H1 (cell line): ENCODE data around the gene HADHA. TPM values are rescaled to one million over a fixed set of nuclear protein-coding genes. Genes with fewer than 3 reads are reported as not detected.

Experiments
- CTCF ChIA-PET: fragments of 300-600 bp; sonication (Branson Sonifier 250); formaldehyde crosslinking; loops from one replicate; lab custom pipeline; 2021; ENCODE audit not compliant: partially characterized antibody; lab: Charles Lee
- POLR2A ChIA-PET: fragments of 300-600 bp; sonication (Branson Sonifier 250); formaldehyde crosslinking; loops from one replicate; lab custom pipeline; 2021; ENCODE audit warnings: inconsistent platforms; ENCODE audit not compliant: partially characterized antibody; lab: Charles Lee
- DNase-seq, 2 experiments: peaks; one replicate each; pipeline versions ENCODE4 v3.0.0 to v3.0.0-alpha.2; 2010 to 2022; ENCODE audit warnings: low spot score in 2 of 2, low read depth in 1 of 2, mixed read lengths in 1 of 2
- FAIRE-seq: peaks from 2 replicates; lab custom pipeline; 2011; peaks lifted over from hg19 to GRCh38; lab: Jason Lieb, UNC
- H2AFZ ChIP-seq: 2 replicates; pipeline ENCODE4 v1.8.1; 2012; ENCODE audit warnings: low read length, inconsistent platforms
- H2AK5ac ChIP-seq: 2 replicates; pipeline ENCODE4 v1.6.1; 2013; ENCODE audit warnings: low read depth, low read length
- H2BK120ac ChIP-seq: replicated peaks from 2 replicates; pipeline ENCODE3; 2013; ENCODE audit warnings: low read depth, low read length, inconsistent platforms
- H2BK12ac ChIP-seq: 2 replicates; pipeline ENCODE4 v1.6.1; 2013; ENCODE audit warnings: low read depth, low read length
- H2BK15ac ChIP-seq: 2 replicates; pipeline ENCODE4 v1.6.1; 2013; ENCODE audit warnings: low read length
- H2BK20ac ChIP-seq: 2 replicates; pipeline ENCODE4 v1.6.1; 2013; ENCODE audit warnings: low read length
- H2BK5ac ChIP-seq: 2 replicates; pipeline ENCODE4 v1.6.1; 2013; ENCODE audit warnings: low read depth, low read length
- H3K14ac ChIP-seq: 2 replicates; pipeline ENCODE4 v1.6.1; 2013; ENCODE audit warnings: inconsistent platforms; ENCODE audit not compliant: insufficient read length
- H3K18ac ChIP-seq: 2 replicates; pipeline ENCODE4 v1.6.1; 2013; ENCODE audit warnings: low read length; ENCODE audit errors: extremely low read depth
- H3K23ac ChIP-seq: 2 replicates; pipeline ENCODE4 v1.6.1; 2013; ENCODE audit warnings: inconsistent platforms; ENCODE audit not compliant: insufficient read length
- H3K23me2 ChIP-seq: 2 replicates; pipeline ENCODE4 v1.6.1; 2013; ENCODE audit warnings: low read depth, low read length
- H3K27ac ChIP-seq: 2 replicates; pipeline ENCODE4 v1.6.1; 2011; ENCODE audit warnings: low read depth, low read length, inconsistent platforms
- H3K27me3 ChIP-seq, 4 experiments: replicated peaks in 1 of 4; 1 replicate in 1 of 4; 2 replicates in 3 of 4; pipeline versions ENCODE4 v1.6.1 to v1.8.1; 2011 to 2013; ENCODE audit warnings: low read length in 3 of 4, mild to moderate bottlenecking in 3 of 4, inconsistent platforms in 2 of 4, mixed read lengths in 2 of 4, moderate library complexity in 1 of 4; ENCODE audit not compliant: control insufficient read depth in 3 of 4, insufficient read depth in 3 of 4; ENCODE audit errors: extremely low read depth in 1 of 4
- H3K36me3 ChIP-seq, 4 experiments: 2 replicates each; pipeline versions ENCODE4 v1.6.1 to v1.8.1; 2011 to 2013; ENCODE audit warnings: mild to moderate bottlenecking in 4 of 4, low read length in 3 of 4, moderate library complexity in 2 of 4, control low read depth in 1 of 4, inconsistent platforms in 1 of 4; ENCODE audit not compliant: insufficient read depth in 4 of 4, control insufficient read depth in 2 of 4
- H3K4ac ChIP-seq: replicated peaks from 2 replicates; pipeline ENCODE3; 2013; ENCODE audit warnings: low read length, low read depth, mixed read lengths, inconsistent platforms; ENCODE audit not compliant: insufficient read length
- H3K4me1 ChIP-seq, 4 experiments: replicated peaks in 1 of 4; 1 replicate in 1 of 4; 2 replicates in 3 of 4; pipeline versions ENCODE4 v1.6.1 to v1.8.1; 2011 to 2013; ENCODE audit warnings: low read length in 3 of 4, inconsistent platforms in 2 of 4, mixed read lengths in 1 of 4; ENCODE audit not compliant: insufficient read depth in 4 of 4, control insufficient read depth in 3 of 4
- H3K4me2 ChIP-seq, 2 experiments: 2 replicates each; pipeline versions ENCODE4 v1.6.1 to v1.8.1; 2011 to 2013; ENCODE audit warnings: low read depth in 2 of 2, low read length in 2 of 2, control low read depth in 1 of 2, inconsistent platforms in 1 of 2, mild to moderate bottlenecking in 1 of 2; ENCODE audit not compliant: insufficient read depth in 1 of 2
- H3K4me3 ChIP-seq, 4 experiments: fragments of 200-600, 300-600 bp in 1 of 4; sonication (generic), shearing (Covaris generic), sonication (Bioruptor Twin) in 1 of 4; 2 replicates each; pipeline versions ENCODE4 v1.5.1 to v1.8.1; 2011 to 2016; ENCODE audit warnings: low read length in 4 of 4, low read depth in 3 of 4, control low read depth in 2 of 4, inconsistent platforms in 2 of 4, mild to moderate bottlenecking in 2 of 4, mixed read lengths in 1 of 4, moderate library complexity in 1 of 4; ENCODE audit not compliant: insufficient read depth in 2 of 4; ENCODE audit errors: extremely low read depth in 1 of 4
- H3K56ac ChIP-seq: replicated peaks from 2 replicates; pipeline ENCODE3; 2013; ENCODE audit warnings: low read depth, mild to moderate bottlenecking, mixed read lengths, low read length, inconsistent platforms; ENCODE audit not compliant: insufficient read length
- H3K79me1 ChIP-seq: 2 replicates; pipeline ENCODE4 v1.6.1; 2013; ENCODE audit warnings: low read depth, low read length, control low read depth
- H3K79me2 ChIP-seq, 2 experiments: 2 replicates each; pipeline versions ENCODE4 v1.6.1 to v1.8.1; 2012 to 2013; ENCODE audit warnings: low read length in 2 of 2, mild to moderate bottlenecking in 2 of 2, inconsistent platforms in 1 of 2; ENCODE audit not compliant: insufficient read depth in 2 of 2, control insufficient read depth in 1 of 2
- H3K9ac ChIP-seq, 4 experiments: replicated peaks in 1 of 4; 1 replicate in 1 of 4; 2 replicates in 3 of 4; pipeline versions ENCODE4 v1.6.1 to v1.8.1; 2011 to 2013; ENCODE audit warnings: low read depth in 3 of 4, low read length in 3 of 4, control low read depth in 2 of 4, mild to moderate bottlenecking in 2 of 4, moderate library complexity in 2 of 4, inconsistent platforms in 1 of 4; ENCODE audit errors: extremely low read depth in 1 of 4
- H3K9me3 ChIP-seq, 2 experiments: 2 replicates each; pipeline versions ENCODE4 v1.6.1 to v1.8.1; 2012 to 2013; ENCODE audit warnings: mild to moderate bottlenecking in 2 of 2, moderate library complexity in 2 of 2, control low read depth in 1 of 2, inconsistent platforms in 1 of 2, low read depth in 1 of 2, low read length in 1 of 2, mixed read lengths in 1 of 2; ENCODE audit not compliant: insufficient read depth in 2 of 2
- H4K20me1 ChIP-seq, 2 experiments: replicated peaks in 1 of 2; 2 replicates each; pipeline versions ENCODE3 to v1.8.1; 2011 to 2013; ENCODE audit warnings: inconsistent platforms in 2 of 2, low read length in 2 of 2, mild to moderate bottlenecking in 1 of 2; ENCODE audit not compliant: insufficient read depth in 2 of 2, control insufficient read depth in 1 of 2
- H4K5ac ChIP-seq: 2 replicates; pipeline ENCODE4 v1.6.1; 2013; ENCODE audit warnings: low read length, low read depth, mixed read lengths, inconsistent platforms; ENCODE audit not compliant: insufficient read length
- H4K8ac ChIP-seq: 2 replicates; pipeline ENCODE4 v1.8.0; 2013; ENCODE audit warnings: mild to moderate bottlenecking, moderate library complexity, low read length, inconsistent platforms; ENCODE audit not compliant: insufficient read depth; ENCODE audit errors: extremely low read depth
- H4K91ac ChIP-seq: replicated peaks from 2 replicates; pipeline ENCODE3; 2013; ENCODE audit warnings: low read length, mixed read lengths, inconsistent platforms; ENCODE audit not compliant: insufficient read length
- CBX8 ChIP-seq: fragments of 300-800, 300-1000 bp; sonication (generic); IDR thresholded peaks from 2 replicates; pipeline ENCODE4 v1.7.1; 2016; ENCODE audit warnings: low read depth, low read length, borderline replicate concordance
- CEBPB ChIP-seq: IDR thresholded peaks from 2 replicates; pipeline ENCODE4 v1.6.1; 2012; ENCODE audit warnings: low read depth, low read length
- E2F6 ChIP-seq: IDR thresholded peaks from 2 replicates; pipeline ENCODE4 v1.6.1; 2012; ENCODE audit warnings: inconsistent platforms
- EP300 ChIP-seq, 2 experiments: IDR thresholded peaks; 1 replicate in 1 of 2; 2 replicates in 1 of 2; pipeline ENCODE4 v1.6.1; 2011 to 2012; ENCODE audit warnings: low read depth in 2 of 2, low read length in 2 of 2, mild to moderate bottlenecking in 2 of 2, borderline replicate concordance in 1 of 2, inconsistent platforms in 1 of 2, moderate library complexity in 1 of 2
- HDAC2 ChIP-seq, 2 experiments: fragments of 300-600 bp in 1 of 2; sonication (generic) in 1 of 2; IDR thresholded peaks; 2 replicates each; pipeline ENCODE4 v1.6.1; 2011 to 2012; ENCODE audit warnings: low read depth in 2 of 2, low read length in 2 of 2, mild to moderate bottlenecking in 2 of 2, moderate library complexity in 2 of 2, borderline replicate concordance in 1 of 2, inconsistent platforms in 1 of 2
- JUN ChIP-seq: IDR thresholded peaks from 2 replicates; pipeline ENCODE4 v1.6.1; 2011; ENCODE audit warnings: low read depth, mild to moderate bottlenecking, improper control_type of control experiment, low read length
- RXRA ChIP-seq: IDR thresholded peaks from 2 replicates; pipeline ENCODE4 v1.6.1; 2011; ENCODE audit warnings: low read depth, mild to moderate bottlenecking, low read length, moderate library complexity; ENCODE audit not compliant: insufficient read depth
- TBP ChIP-seq: IDR thresholded peaks from 2 replicates; pipeline ENCODE4 v1.6.1; 2011; ENCODE audit warnings: low read depth, low read length, improper control_type of control experiment
- YY1 ChIP-seq: IDR thresholded peaks from 2 replicates; pipeline ENCODE4 v1.6.1; 2011; ENCODE audit warnings: low read depth, mild to moderate bottlenecking, low read length
- WGBS, 2 experiments: shearing (Covaris generic) in 1 of 2; methylation state at CpG; one replicate each; pipeline versions ENCODE4 v1.1.6 to v1.1.7; 2013 to 2015; ENCODE audit warnings: low lambda C conversion rate in 2 of 2, mixed read lengths in 2 of 2, inconsistent platforms in 1 of 2, low coverage in 1 of 2, missing lambda C conversion rate in 1 of 2; ENCODE audit not compliant: insufficient replicate concordance in 2 of 2, insufficient coverage in 1 of 2, insufficient read length in 1 of 2; ENCODE audit errors: extremely low coverage in 1 of 2, missing lambda C conversion rate in 1 of 2; 5-methylcytosine and 5-hydroxymethylcytosine counted together
- polyA plus RNA-seq, 7 experiments: library from polyadenylated mRNA; depleted of rRNA in 3 of 7; stranded (reverse) in 5 of 7; unstranded in 2 of 7; fragments of >200 nt in 5 of 7; fragments of 200-250 nt in 2 of 7; gene quantifications; 1 replicate in 5 of 7; 2 replicates in 1 of 7; 4 replicates in 1 of 7; pipeline versions ENCODE4 v1.2.1 to v1.2.3, GENCODE V29; 2011 to 2013; ENCODE audit warnings: missing spikeins in 2 of 7, mixed read lengths in 2 of 7
- total RNA-seq: library from RNA; stranded (reverse); fragmentation: NEBNext Ultra II Directional; extraction: Animal tissue kit (Norgen Biotek cat#: 25700); gene quantifications from 2 replicates; pipeline ENCODE4 v1.2.1, GENCODE V29; 2021

Gene HADHA
- total and polyA plus RNA-seq, 2 of the 8 experiments (the other 6 are each of a cell fraction or from before 2014, with no cell fraction given): 64.6 to 131 TPM

DNA sequence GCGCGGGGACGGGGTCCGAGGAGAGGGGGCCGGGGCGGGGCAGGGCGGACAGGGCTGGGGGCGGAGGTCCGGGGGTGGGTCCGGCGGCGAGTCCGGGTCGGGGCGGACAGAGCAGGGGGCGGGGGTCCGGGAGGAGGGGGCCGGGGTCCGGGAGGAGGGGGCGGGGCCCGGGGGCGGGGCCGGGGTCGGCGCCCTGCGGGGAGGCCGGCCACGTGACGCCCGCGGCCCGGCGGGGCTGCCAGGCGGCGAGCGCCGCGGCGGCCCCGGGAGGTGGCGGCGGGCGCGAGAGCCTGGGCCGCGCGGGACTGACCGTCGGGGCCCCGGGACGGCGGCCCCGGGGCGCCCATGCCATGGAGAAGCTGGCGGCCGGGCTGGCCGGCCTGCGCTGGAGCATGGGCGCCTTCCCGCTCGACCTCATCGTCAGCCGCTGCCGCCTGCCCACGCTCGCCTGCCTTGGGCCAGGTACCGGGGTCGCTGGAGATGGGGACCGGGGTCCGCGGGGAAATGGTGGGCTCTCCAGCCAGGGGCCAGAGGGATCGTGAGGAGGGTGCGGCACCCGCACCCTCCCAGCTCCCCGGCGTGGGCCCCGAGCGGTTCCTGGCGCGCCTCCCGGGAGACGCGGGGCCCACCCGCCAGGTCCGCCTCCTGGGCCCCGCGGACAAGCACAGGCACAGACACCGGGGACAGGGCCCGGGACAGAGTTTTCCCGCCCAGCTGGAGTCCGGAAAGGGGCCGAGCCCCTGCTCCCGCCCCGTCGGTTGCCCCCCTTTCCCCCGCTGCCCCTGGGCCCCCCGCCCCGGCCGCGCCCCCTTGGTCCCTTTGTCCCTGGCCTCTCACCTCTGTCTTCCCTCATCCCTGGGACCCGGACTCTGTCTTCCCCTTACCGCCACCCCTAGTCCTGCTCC lies 71.3 kb downstream of the HADHA start, which contains the start of gene GAREM2:
TSS of gene GAREM2 (plus strand) at position 218 of the 905 bp plus-strand sequence. CDS start at position 351, 133 bp downstream.
- H3K14ac ChIP-seq: no peak within 1 kb of the TSS
- CTCF ChIA-PET: interaction anchor here (0.9 to 2.8 kb wide), 2 partner anchors 8 to 13 kb away, joined by 3 to 16 read pairs; no protein-coding TSS in a partner anchor
- H4K91ac ChIP-seq: no peak within 1 kb of the TSS
- FAIRE-seq: no peak
- peak within 1 kb of the TSS; percentile 72 to 81 for H3K4me2 ChIP-seq
- H3K27ac ChIP-seq: no peak within 1 kb of the TSS
- WGBS, 2 experiments: 0% methylated on average over 6 of the region's 102 CpGs; no CpG with 5 or more reads in 1 of the 2 experiments
- no peak within 1 kb of the TSS for H2BK5ac ChIP-seq
- POLR2A ChIA-PET: interaction anchor here (2.2 to 7.3 kb wide), 2 partner anchors 14 to 139 kb away, joined by 6 to 65 read pairs; partner anchors contain the start of gene RAB10
- H3K4ac ChIP-seq: peak within 1 kb of the TSS; percentile 77
- H2AK5ac ChIP-seq: no peak within 1 kb of the TSS
- H4K8ac ChIP-seq: peak within 1 kb of the TSS; percentile 74; the same call in 1 of the 2 replicates
- H2BK15ac ChIP-seq: peak within 1 kb of the TSS; percentile 72; the same call in 1 of the 2 replicates
- H2BK12ac ChIP-seq: 0 out of 2 replicates have a peak within 1 kb of the TSS, but pooled peaks have one; percentile 60
- H2AFZ ChIP-seq: no peak within 1 kb of the TSS
- H3K23ac ChIP-seq: no peak within 1 kb of the TSS
- peaks cover 0 to 2% (median 0%) of the 10 kb centered on the region in 4 experiments; a peak in 3 of 7 replicates for H3K27me3 ChIP-seq
- peak within 1 kb of the TSS; percentile 48 for H3K18ac ChIP-seq
- H3K4me1 ChIP-seq: peaks cover 4 to 15% (median 6%) of the 10 kb centered on the region in 4 experiments; a peak in 5 of 7 replicates
- no peak within 1 kb of the TSS for H2BK120ac ChIP-seq
- no peak within 1 kb of the TSS for H4K5ac ChIP-seq
- H3K9me3 ChIP-seq: no peaks in the 10 kb centered on the region
- H3K4me3 ChIP-seq: peak within 1 kb of the TSS; percentile 69 to 97 (median 70)
- peaks cover 2 to 20% of the 10 kb centered on the region in 2 experiments for H4K20me1 ChIP-seq
- peak within 1 kb of the TSS; percentile 20 to 61 (median 47); a peak in 4 of 7 replicates for H3K9ac ChIP-seq
- 0 out of 2 replicates have a peak within 1 kb of the TSS, but pooled peaks have one; percentile 48 for H2BK20ac ChIP-seq
- H3K36me3 ChIP-seq: peaks cover 0 to 9% (median 2%) of the 10 kb centered on the region in 4 experiments; a peak in 3 of 8 replicates
- H3K79me2 ChIP-seq: peaks cover 0 to 11% of the 10 kb centered on the region in 2 experiments; a peak in 1 of 4 replicates
- H3K56ac ChIP-seq: peak within 1 kb of the TSS; percentile 30
- H3K23me2 ChIP-seq: peaks cover 9% of the 10 kb centered on the region
- H3K79me1 ChIP-seq: peaks cover 8% of the 10 kb centered on the region
- DNase-seq: no peak
- TF ChIP-seq EP300 (IDR thresholded peaks at IDR 0.05; ENCODE audit: borderline replicate concordance in 1 of 2, low read depth in 2 of 2, low read length in 2 of 2) (no peak), HDAC2 (IDR thresholded peaks at IDR 0.05; ENCODE audit: borderline replicate concordance in 1 of 2, low read depth in 2 of 2, low read length in 2 of 2) (no peak), TBP (no peak), JUN (no peak), RXRA (no peak), CBX8 (no peak), E2F6 (0 out of 2 replicates have a peak, but pooled peaks have one; percentile 7), CEBPB (no peak), YY1 (0 out of 2 replicates have a peak, but pooled peaks have one; percentile 24)
